K562 (cell line): ENCODE data around the gene SARS2. TPM values are rescaled to one million over a fixed set of nuclear protein-coding genes. Genes with fewer than 3 reads are reported as not detected.
A peak's percentile ranks its signal among the peaks of the same experiment; 100 is the strongest.

Source experiments
- BHLHE40 ChIP-seq: IDR thresholded peaks from 2 replicates; pipeline ENCODE4 v1.6.1; 2011; ENCODE audit warnings: low read length, improper control_type of control experiment
- CSDE1 ChIP-seq, 2 experiments: fragments of 450-650 bp; IDR thresholded peaks; 2 replicates each; pipeline ENCODE4 v1.6.1; 2016; ENCODE audit warnings: mild to moderate bottlenecking in 1 of 2
- HCFC1 ChIP-seq: IDR thresholded peaks from 2 replicates; pipeline ENCODE4 v1.6.1; 2012; ENCODE audit warnings: low read depth, low read length, improper control_type of control experiment
- MAFG ChIP-seq: fragments of 450-650 bp; conservative IDR thresholded peaks from 2 replicates; pipeline ENCODE4 v1.6.1; 2016; ENCODE audit warnings: missing genetic modification characterization, missing compliant biosample characterization
- MECOM ChIP-seq: fragments of 250-450 bp; sonication (Bioruptor Pico); IDR thresholded peaks from 2 replicates; pipeline ENCODE4 v1.8.0; 2022; ENCODE audit warnings: inconsistent platforms
- SNRNP70 ChIP-seq: fragments of 200-400 bp; formaldehyde crosslinking; optimal IDR thresholded peaks from 2 replicates; pipeline ENCODE3; 2017; ENCODE audit warnings: low read depth, low read length
- TEAD2 ChIP-seq: fragments of 450-650 bp; IDR thresholded peaks from 2 replicates; pipeline ENCODE4 v1.6.1; 2016; ENCODE audit warnings: missing genetic modification characterization, control low read depth, missing compliant biosample characterization
- TRIM28 ChIP-seq: fragments of 450-650 bp; IDR thresholded peaks from 2 replicates; pipeline ENCODE4 v1.6.1; 2017
- ZFP30 ChIP-seq: fragments of 250-450 bp; sonication (Bioruptor Pico); IDR thresholded peaks from 2 replicates; pipeline ENCODE4 v1.8.0; 2022; ENCODE audit warnings: moderate library complexity, mild to moderate bottlenecking, inconsistent platforms, borderline replicate concordance
- ZNF121 ChIP-seq: sonication (generic); formaldehyde crosslinking; conservative IDR thresholded peaks from 2 replicates; pipeline ENCODE4 v1.8.0; 2022; ENCODE audit warnings: missing genetic modification reagents
- ZNF589 ChIP-seq: fragments of 200-800 bp; sonication (Bioruptor generic); IDR thresholded peaks from 2 replicates; pipeline ENCODE4 v1.6.1; 2016; ENCODE audit warnings: low read depth, missing genetic modification characterization, missing compliant biosample characterization
- polyA plus RNA-seq, 8 experiments: library from polyadenylated mRNA; depleted of rRNA in 4 of 8; stranded (reverse) in 5 of 8; unstranded in 3 of 8; fragments of >200 nt; fragmentation: Nextera tagmentation in 2 of 8; fragmentation: Illumina TruSeq in 1 of 8; extraction: Ambion mirVana in 2 of 8; extraction: Trizol in 1 of 8; gene quantifications; 2 replicates each; pipeline versions ENCODE4 v1.2.1 to v1.2.3, GENCODE V29; 2011 to 2014; ENCODE audit warnings: inconsistent platforms in 1 of 8, missing spikeins in 1 of 8
- total RNA-seq, 7 experiments: library from RNA; depleted of rRNA in 6 of 7; stranded (reverse); fragments of >200 nt in 6 of 7; fragmentation: Illumina TruSeq in 2 of 7; extraction: Trizol in 2 of 7; gene quantifications; 2 replicates each; pipeline versions ENCODE4 v1.2.1 to v1.2.3, GENCODE V29; 2011 to 2021; ENCODE audit warnings: low replicate concordance in 1 of 7
- TF ChIP-seq, protein P1 (sequence below): fragments of 250-450 bp; sonication (Bioruptor Pico); IDR thresholded peaks from 2 replicates; pipeline ENCODE4 v1.4.0; 2020; ENCODE audit warnings: mild to moderate bottlenecking, moderate library complexity, borderline replicate concordance
- TF ChIP-seq, protein P2 (sequence below): fragments of 450-650 bp; IDR thresholded peaks from 2 replicates; pipeline ENCODE4 v1.6.1; 2016; ENCODE audit warnings: mild to moderate bottlenecking
- TF ChIP-seq, protein P3 (sequence below): IDR thresholded peaks from 2 replicates; pipeline ENCODE4 v1.6.1; 2011; ENCODE audit warnings: borderline replicate concordance, low read depth, mild to moderate bottlenecking, moderate library complexity, low read length; ENCODE audit not compliant: insufficient read depth, poor library complexity, severe bottlenecking
- TF ChIP-seq, protein P4 (sequence below): sonication (generic); formaldehyde crosslinking; IDR thresholded peaks from 2 replicates; pipeline ENCODE4 v1.8.1; 2023; ENCODE audit warnings: mild to moderate bottlenecking, missing genetic modification reagents
- TF ChIP-seq, protein P5 (sequence below): sonication (generic); formaldehyde crosslinking; IDR thresholded peaks from 2 replicates; pipeline ENCODE4 v1.8.0; 2022; ENCODE audit warnings: mild to moderate bottlenecking, missing genetic modification reagents

SARS2 gene
- total and polyA plus RNA-seq, 9 of the 15 experiments (the other 6 are each of a cell fraction or from before 2014, with no cell fraction given), result 3.1 to 59.1 (median 31.7) TPM

DNA sequence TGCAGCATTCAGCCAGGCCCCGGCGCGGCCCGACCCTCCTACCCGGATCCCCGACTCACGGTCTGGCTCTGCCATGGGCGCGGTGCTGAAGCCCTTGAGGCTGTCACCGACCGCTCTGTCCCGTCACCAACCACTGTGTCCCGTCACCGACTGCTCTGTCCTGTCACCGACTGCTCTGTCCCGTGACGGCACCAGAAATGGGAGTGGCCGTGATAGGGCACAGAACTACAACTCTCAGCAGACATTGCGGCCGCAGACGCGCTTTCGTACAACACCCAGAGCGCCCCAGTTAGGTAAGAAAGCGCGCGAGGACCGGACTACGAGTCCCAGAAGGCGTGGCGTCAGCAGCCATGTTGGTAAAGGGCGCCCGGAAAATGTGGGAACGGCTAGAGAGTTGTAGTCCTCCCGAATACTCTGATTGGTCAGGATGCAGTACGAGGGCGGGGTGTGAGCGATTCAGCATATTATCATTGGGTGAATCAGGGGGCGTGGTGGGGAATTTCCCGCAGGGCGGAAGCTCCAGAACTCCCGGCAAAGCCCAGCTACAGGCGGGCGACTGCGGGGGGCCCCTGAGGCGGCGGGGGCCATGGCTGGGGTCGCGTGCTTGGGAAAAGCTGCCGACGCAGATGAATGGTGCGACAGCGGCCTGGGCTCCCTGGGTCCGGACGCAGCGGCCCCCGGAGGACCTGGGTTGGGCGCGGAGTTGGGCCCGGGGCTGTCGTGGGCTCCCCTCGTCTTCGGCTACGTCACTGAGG is 30.9 kb downstream of the SARS2 start, which contains the start of the genes NFKBIB and SIRT2 (continued):
- TF ChIP-seq, protein P1, sequence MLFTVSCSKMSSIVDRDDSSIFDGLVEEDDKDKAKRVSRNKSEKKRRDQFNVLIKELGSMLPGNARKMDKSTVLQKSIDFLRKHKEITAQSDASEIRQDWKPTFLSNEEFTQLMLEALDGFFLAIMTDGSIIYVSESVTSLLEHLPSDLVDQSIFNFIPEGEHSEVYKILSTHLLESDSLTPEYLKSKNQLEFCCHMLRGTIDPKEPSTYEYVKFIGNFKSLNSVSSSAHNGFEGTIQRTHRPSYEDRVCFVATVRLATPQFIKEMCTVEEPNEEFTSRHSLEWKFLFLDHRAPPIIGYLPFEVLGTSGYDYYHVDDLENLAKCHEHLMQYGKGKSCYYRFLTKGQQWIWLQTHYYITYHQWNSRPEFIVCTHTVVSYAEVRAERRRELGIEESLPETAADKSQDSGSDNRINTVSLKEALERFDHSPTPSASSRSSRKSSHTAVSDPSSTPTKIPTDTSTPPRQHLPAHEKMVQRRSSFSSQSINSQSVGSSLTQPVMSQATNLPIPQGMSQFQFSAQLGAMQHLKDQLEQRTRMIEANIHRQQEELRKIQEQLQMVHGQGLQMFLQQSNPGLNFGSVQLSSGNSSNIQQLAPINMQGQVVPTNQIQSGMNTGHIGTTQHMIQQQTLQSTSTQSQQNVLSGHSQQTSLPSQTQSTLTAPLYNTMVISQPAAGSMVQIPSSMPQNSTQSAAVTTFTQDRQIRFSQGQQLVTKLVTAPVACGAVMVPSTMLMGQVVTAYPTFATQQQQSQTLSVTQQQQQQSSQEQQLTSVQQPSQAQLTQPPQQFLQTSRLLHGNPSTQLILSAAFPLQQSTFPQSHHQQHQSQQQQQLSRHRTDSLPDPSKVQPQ (CRISPR knock-in tag), result no peak
- TF ChIP-seq TRIM28 (no peak), ZFP30 (no peak), MECOM (CRISPR knock-in tag) (no peak), BHLHE40 (peak; percentile 88), SNRNP70 (no peak), TEAD2 (tag) (peak; percentile 4; the same call in 1 of the 2 replicates), ZNF589 (CRISPR knock-in tag) (no peak), HCFC1 (peak; percentile 100), CSDE1 (IDR thresholded peaks at IDR 0.05) (peak in 1 of 2 experiments; percentile 77; a peak in 2 of 4 replicates), ZNF121 (CRISPR knock-in tag) (no peak), MAFG (tag) (peak; percentile 26; the same call in 1 of the 2 replicates)
- TF ChIP-seq, protein P2, sequence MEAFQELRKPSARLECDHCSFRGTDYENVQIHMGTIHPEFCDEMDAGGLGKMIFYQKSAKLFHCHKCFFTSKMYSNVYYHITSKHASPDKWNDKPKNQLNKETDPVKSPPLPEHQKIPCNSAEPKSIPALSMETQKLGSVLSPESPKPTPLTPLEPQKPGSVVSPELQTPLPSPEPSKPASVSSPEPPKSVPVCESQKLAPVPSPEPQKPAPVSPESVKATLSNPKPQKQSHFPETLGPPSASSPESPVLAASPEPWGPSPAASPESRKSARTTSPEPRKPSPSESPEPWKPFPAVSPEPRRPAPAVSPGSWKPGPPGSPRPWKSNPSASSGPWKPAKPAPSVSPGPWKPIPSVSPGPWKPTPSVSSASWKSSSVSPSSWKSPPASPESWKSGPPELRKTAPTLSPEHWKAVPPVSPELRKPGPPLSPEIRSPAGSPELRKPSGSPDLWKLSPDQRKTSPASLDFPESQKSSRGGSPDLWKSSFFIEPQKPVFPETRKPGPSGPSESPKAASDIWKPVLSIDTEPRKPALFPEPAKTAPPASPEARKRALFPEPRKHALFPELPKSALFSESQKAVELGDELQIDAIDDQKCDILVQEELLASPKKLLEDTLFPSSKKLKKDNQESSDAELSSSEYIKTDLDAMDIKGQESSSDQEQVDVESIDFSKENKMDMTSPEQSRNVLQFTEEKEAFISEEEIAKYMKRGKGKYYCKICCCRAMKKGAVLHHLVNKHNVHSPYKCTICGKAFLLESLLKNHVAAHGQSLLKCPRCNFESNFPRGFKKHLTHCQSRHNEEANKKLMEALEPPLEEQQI, result no peak
- TF ChIP-seq, protein P3, sequence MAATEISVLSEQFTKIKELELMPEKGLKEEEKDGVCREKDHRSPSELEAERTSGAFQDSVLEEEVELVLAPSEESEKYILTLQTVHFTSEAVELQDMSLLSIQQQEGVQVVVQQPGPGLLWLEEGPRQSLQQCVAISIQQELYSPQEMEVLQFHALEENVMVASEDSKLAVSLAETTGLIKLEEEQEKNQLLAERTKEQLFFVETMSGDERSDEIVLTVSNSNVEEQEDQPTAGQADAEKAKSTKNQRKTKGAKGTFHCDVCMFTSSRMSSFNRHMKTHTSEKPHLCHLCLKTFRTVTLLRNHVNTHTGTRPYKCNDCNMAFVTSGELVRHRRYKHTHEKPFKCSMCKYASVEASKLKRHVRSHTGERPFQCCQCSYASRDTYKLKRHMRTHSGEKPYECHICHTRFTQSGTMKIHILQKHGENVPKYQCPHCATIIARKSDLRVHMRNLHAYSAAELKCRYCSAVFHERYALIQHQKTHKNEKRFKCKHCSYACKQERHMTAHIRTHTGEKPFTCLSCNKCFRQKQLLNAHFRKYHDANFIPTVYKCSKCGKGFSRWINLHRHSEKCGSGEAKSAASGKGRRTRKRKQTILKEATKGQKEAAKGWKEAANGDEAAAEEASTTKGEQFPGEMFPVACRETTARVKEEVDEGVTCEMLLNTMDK, result peak; percentile 36
- TF ChIP-seq, protein P4, sequence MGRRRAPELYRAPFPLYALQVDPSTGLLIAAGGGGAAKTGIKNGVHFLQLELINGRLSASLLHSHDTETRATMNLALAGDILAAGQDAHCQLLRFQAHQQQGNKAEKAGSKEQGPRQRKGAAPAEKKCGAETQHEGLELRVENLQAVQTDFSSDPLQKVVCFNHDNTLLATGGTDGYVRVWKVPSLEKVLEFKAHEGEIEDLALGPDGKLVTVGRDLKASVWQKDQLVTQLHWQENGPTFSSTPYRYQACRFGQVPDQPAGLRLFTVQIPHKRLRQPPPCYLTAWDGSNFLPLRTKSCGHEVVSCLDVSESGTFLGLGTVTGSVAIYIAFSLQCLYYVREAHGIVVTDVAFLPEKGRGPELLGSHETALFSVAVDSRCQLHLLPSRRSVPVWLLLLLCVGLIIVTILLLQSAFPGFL, result no peak
- TF ChIP-seq, protein P5, sequence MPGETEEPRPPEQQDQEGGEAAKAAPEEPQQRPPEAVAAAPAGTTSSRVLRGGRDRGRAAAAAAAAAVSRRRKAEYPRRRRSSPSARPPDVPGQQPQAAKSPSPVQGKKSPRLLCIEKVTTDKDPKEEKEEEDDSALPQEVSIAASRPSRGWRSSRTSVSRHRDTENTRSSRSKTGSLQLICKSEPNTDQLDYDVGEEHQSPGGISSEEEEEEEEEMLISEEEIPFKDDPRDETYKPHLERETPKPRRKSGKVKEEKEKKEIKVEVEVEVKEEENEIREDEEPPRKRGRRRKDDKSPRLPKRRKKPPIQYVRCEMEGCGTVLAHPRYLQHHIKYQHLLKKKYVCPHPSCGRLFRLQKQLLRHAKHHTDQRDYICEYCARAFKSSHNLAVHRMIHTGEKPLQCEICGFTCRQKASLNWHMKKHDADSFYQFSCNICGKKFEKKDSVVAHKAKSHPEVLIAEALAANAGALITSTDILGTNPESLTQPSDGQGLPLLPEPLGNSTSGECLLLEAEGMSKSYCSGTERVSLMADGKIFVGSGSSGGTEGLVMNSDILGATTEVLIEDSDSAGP (CRISPR knock-in tag), result no peak
